ENCODE results near the gene PCNT. TPM values are rescaled to one million over a fixed set of nuclear protein-coding genes. Genes with fewer than 3 reads are reported as not detected.

The PCNT gene
- total and polyA plus RNA-seq, 2 donors (not counting 1 experiment from before 2014, with no cell fraction given): 20.3 to 58.1 TPM

GRCh38 chr21:46404306-46404705 is 80.3 kb downstream of the PCNT start:
- no peaks in the 10 kb centered on the region for H3K27me3 ChIP-seq (replicated peaks in 1 of 4; ENCODE audit: control extremely low read depth in 1 of 4, control insufficient read depth in 3 of 4, insufficient read depth in 4 of 4, low read length in 3 of 4)
- Mint-ChIP-seq H3K4me3 (no peak overlapping the region), H3K4me1 (no peaks in the 10 kb centered on the region), H3K9me3 (ENCODE audit: insufficient read depth) (no peaks in the 10 kb centered on the region), H3K27me3 (no peaks in the 10 kb centered on the region), H3K27ac (no peak overlapping the region)
- no peak for TF ChIP-seq EZH2 (IDR thresholded peaks at IDR 0.05; ENCODE audit: borderline replicate concordance, insufficient read depth, low read depth, low read length, poor library complexity, severe bottlenecking)
- TF ChIP-seq CTCF (IDR thresholded peaks at IDR 0.05): no peak
- 96% methylated on average over 4 of the region's 14 CpGs for WGBS (ENCODE audit: insufficient coverage)
- H2AFZ ChIP-seq (ENCODE audit: insufficient read depth, low read depth, low read length, poor library complexity, severe bottlenecking): no peak overlapping the region
- peaks cover 0 to 6% (median 0%) of the 10 kb centered on the region in 3 donors for H3K9me3 ChIP-seq (ENCODE audit: control extremely low read depth in 1 of 3, control insufficient read depth in 2 of 3, insufficient read depth in 1 of 3, low read length in 2 of 3)
- no peak overlapping the region for H3K4me3 ChIP-seq (ENCODE audit: control extremely low read depth in 1 of 5, extremely low read depth in 1 of 5, insufficient read depth in 1 of 5, low read depth in 2 of 5, low read length in 4 of 5)
- H3K79me2 ChIP-seq (ENCODE audit: control insufficient read depth, insufficient read depth, low read length): no peaks in the 10 kb centered on the region
- POLR2A ChIA-PET: no interaction called here
- ATAC-seq (ENCODE audit: low read depth) (no peak), DNase-seq (no peak)
- no peak overlapping the region for H3K27ac ChIP-seq (ENCODE audit: low read length in 2 of 2)
- no peak overlapping the region for H3K9ac ChIP-seq (ENCODE audit: low read length)
- intact Hi-C loops (cut with micrococcal nuclease): no loop called here
- H3K36me3 ChIP-seq (replicated peaks in 1 of 2; ENCODE audit: control extremely low read depth in 1 of 2, control insufficient read depth in 1 of 2, extremely low read depth in 1 of 2, insufficient read depth in 2 of 2, low read length in 1 of 2): peaks cover 0 to 25% of the 10 kb centered on the region in 2 experiments
- CTCF ChIA-PET: no interaction called here
- H3K4me1 ChIP-seq (ENCODE audit: control insufficient read depth in 2 of 2, insufficient read depth in 2 of 2, low read length in 2 of 2): no peaks in the 10 kb centered on the region
- H3K4me2 ChIP-seq (replicated peaks; ENCODE audit: low read depth, low read length, poor library complexity, severe bottlenecking): no peak overlapping the region
- no peaks in the 10 kb centered on the region for H4K20me1 ChIP-seq (ENCODE audit: control insufficient read depth, insufficient read depth, low read length, poor library complexity, severe bottlenecking)

GRCh38 chr21:46406001-46406400 is 82.0 kb downstream of the PCNT start:
- Mint-ChIP-seq H3K4me3 (no peak overlapping the region), H3K27ac (no peak overlapping the region), H3K27me3 (no peaks in the 10 kb centered on the region), H3K4me1 (no peaks in the 10 kb centered on the region), H3K9me3 (ENCODE audit: insufficient read depth) (no peaks in the 10 kb centered on the region)
- no peaks in the 10 kb centered on the region for H3K79me2 ChIP-seq (ENCODE audit: control insufficient read depth, insufficient read depth, low read length)
- no peaks in the 10 kb centered on the region for H3K27me3 ChIP-seq (replicated peaks in 1 of 4; ENCODE audit: control extremely low read depth in 1 of 4, control insufficient read depth in 3 of 4, insufficient read depth in 4 of 4, low read length in 3 of 4)
- H3K27ac ChIP-seq (ENCODE audit: low read length in 2 of 2): no peak overlapping the region
- H3K4me2 ChIP-seq (replicated peaks; ENCODE audit: low read depth, low read length, poor library complexity, severe bottlenecking): no peak overlapping the region
- POLR2A ChIA-PET: no interaction called here
- H3K9me3 ChIP-seq (ENCODE audit: control extremely low read depth in 1 of 3, control insufficient read depth in 2 of 3, insufficient read depth in 1 of 3, low read length in 2 of 3): peaks cover 0 to 6% (median 0%) of the 10 kb centered on the region in 3 donors
- intact Hi-C loops (cut with micrococcal nuclease): no loop called here
- peaks cover 0 to 24% of the 10 kb centered on the region in 2 experiments for H3K36me3 ChIP-seq (replicated peaks in 1 of 2; ENCODE audit: control extremely low read depth in 1 of 2, control insufficient read depth in 1 of 2, extremely low read depth in 1 of 2, insufficient read depth in 2 of 2, low read length in 1 of 2)
- DNase-seq (no peak), ATAC-seq (ENCODE audit: low read depth) (no peak)
- H2AFZ ChIP-seq (ENCODE audit: insufficient read depth, low read depth, low read length, poor library complexity, severe bottlenecking): no peak overlapping the region
- WGBS (ENCODE audit: insufficient coverage): 100% methylated on average over 1 of the region's 8 CpGs
- no peaks in the 10 kb centered on the region for H3K4me1 ChIP-seq (ENCODE audit: control insufficient read depth in 2 of 2, insufficient read depth in 2 of 2, low read length in 2 of 2)
- CTCF ChIA-PET: no interaction called here
- no peak overlapping the region for H3K9ac ChIP-seq (ENCODE audit: low read length)
- no peaks in the 10 kb centered on the region for H4K20me1 ChIP-seq (ENCODE audit: control insufficient read depth, insufficient read depth, low read length, poor library complexity, severe bottlenecking)
- H3K4me3 ChIP-seq (ENCODE audit: control extremely low read depth in 1 of 5, extremely low read depth in 1 of 5, insufficient read depth in 1 of 5, low read depth in 2 of 5, low read length in 4 of 5): no peak overlapping the region
- TF ChIP-seq EZH2 (IDR thresholded peaks at IDR 0.05; ENCODE audit: borderline replicate concordance, insufficient read depth, low read depth, low read length, poor library complexity, severe bottlenecking): no peak
- TF ChIP-seq CTCF (IDR thresholded peaks at IDR 0.05): no peak

Data from B cell (primary cell).